Ovary (tissue), 9 donors: ENCODE measurements around the gene PLCB4. TPM values are rescaled to one million over a fixed set of nuclear protein-coding genes. Genes with fewer than 3 reads are reported as not detected.

Experiments used
- DNase-seq, 5 donors: peaks; one replicate each; pipeline ENCODE4 v3.0.0-alpha.2; 2019 to 2020
- H3K27ac ChIP-seq, 2 donors: fragments of 200-600 bp; one replicate each; pipeline versions ENCODE4 v1.5.1 to v1.8.0; 2019 to 2022
- H3K27me3 ChIP-seq: fragments of 200-600 bp; one replicate; pipeline ENCODE4 v1.8.0; 2022
- H3K36me3 ChIP-seq: fragments of 200-600 bp; sonication (generic); one replicate; pipeline ENCODE4 v1.5.1; 2019
- H3K4me1 ChIP-seq: one replicate; pipeline ENCODE4 v1.8.1; 2013; ENCODE audit warnings: mild to moderate bottlenecking, moderate library complexity; ENCODE audit not compliant: insufficient read depth
- H3K4me3 ChIP-seq: fragments of 200-600 bp; sonication (generic); one replicate; pipeline ENCODE4 v1.5.1; 2017
- H3K9me3 ChIP-seq, 2 donors: fragments of 200-600 bp in 1 of 2; sonication (generic) in 1 of 2; one replicate each; pipeline versions ENCODE4 v1.5.1 to v1.8.1; 2013 to 2019; ENCODE audit warnings: mild to moderate bottlenecking in 1 of 2, moderate library complexity in 1 of 2
- EP300 ChIP-seq: sonication (generic); formaldehyde crosslinking; IDR thresholded peaks from one replicate; pipeline ENCODE4 v1.6.1; 2017; ENCODE audit warnings: antibody characterized with exemption
- POLR2A ChIP-seq: fragments of 450-650 bp; IDR thresholded peaks from one replicate; pipeline ENCODE4 v1.6.1; 2017; ENCODE audit warnings: antibody characterized with exemption, mild to moderate bottlenecking, moderate library complexity
- WGBS, 3 donors: extraction: QIAGEN DNeasy Blood & Tissue Kit in 1 of 3; methylation state at CpG; one replicate each; pipeline versions ENCODE4 v1.1.5 to v1.1.7; 2013 to 2017; 5-methylcytosine and 5-hydroxymethylcytosine counted together
- intact Hi-C, 4 donors: fragments of 100-400 bp; cut with DNase I; formaldehyde crosslinking; loops; one replicate each; pipeline versions ENCODE4 v1.11.0 to v1.15.1; 2022 to 2023
- polyA plus RNA-seq, 2 donors: library from polyadenylated mRNA; stranded (reverse); fragments of 200-250 nt in 1 of 2; fragments of 350-450 nt in 1 of 2; fragmentation: Illumina TruSeq in 1 of 2; extraction: RNeasy Lipid Tissue Mini Kit (QIAGEN cat#74804) in 1 of 2; gene quantifications; one replicate each; pipeline ENCODE4 v1.2.3, GENCODE V29; 2013 to 2014
- total RNA-seq, 7 donors: library from RNA; depleted of rRNA in 2 of 7; stranded (reverse); fragments of >200 nt in 2 of 7; fragmentation: NEBNext Ultra II Directional in 3 of 7; extraction: Animal tissue kit (Norgen Biotek cat#: 25700) in 3 of 7; gene quantifications; one replicate each; pipeline versions ENCODE4 v1.1.0 to v1.2.4, GENCODE V29; 2016 to 2023
- TF ChIP-seq, protein P1 (sequence below), 3 donors: fragments of 450-650 bp in 2 of 3; fragments of 200-600 bp in 1 of 3; IDR thresholded peaks; one replicate each; pipeline versions ENCODE4 v1.5.1 to v1.8.0; 2016 to 2022; ENCODE audit warnings: antibody characterized with exemption in 3 of 3, mild to moderate bottlenecking in 1 of 3
- donor health status: DM: no; HTN: no; CAD: no; lungs with moderate emphysema.
- donor health status: DM: no; HTN: no; CAD: no.
- donor health status: Bipolar disorder and iron deficiency.
- donor health status: DM: yes; HTN: yes; CAD: no.
- donor health status: DM: no; HTN: no; CAD: no.
- donor health status: DM: yes; HTN: yes; CAD: no.

The PLCB4 gene
- total and polyA plus RNA-seq, 9 donors = 2.8 to 11.8 (median 5.6) TPM

DNA sequence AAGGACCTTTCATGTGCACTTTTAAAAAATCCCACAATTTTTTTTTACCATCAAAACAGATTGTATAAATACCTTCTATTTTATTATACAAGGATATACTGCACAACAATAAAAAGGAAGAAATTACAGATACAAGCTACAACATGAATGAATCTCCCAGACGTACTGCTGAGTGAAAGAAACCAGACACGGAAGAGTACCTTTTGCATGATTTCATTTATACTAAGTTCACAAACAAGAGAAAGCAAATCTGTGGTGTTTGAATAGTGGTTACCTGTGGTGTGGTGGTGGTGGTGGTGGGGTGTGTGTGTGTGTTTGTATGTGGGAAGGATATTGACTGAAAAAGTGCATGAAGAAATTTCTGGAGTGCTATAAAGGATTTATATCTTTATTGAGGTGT is 6.8 kb upstream of the PLCB4 start:
- no peak for DNase-seq
- Histone ChIP-seq H3K4me3 (no peak overlapping the region), H3K9me3 (no peaks in the 10 kb centered on the region), H3K36me3 (no peaks in the 10 kb centered on the region), H3K27me3 (no peaks in the 10 kb centered on the region), H3K4me1 (no peaks in the 10 kb centered on the region), H3K27ac (no peak overlapping the region)
- TF ChIP-seq EP300 = no peak
- no peak for TF ChIP-seq POLR2A
- intact Hi-C loops = loop anchor here in 1 of 4 donors (10.0 kb wide), 1 partner anchor 207 kb away; no protein-coding TSS in a partner anchor
- WGBS, 3 donors = 84 to 94% (median 90%) methylated on average over 2 of the region's 2 CpGs

DNA sequence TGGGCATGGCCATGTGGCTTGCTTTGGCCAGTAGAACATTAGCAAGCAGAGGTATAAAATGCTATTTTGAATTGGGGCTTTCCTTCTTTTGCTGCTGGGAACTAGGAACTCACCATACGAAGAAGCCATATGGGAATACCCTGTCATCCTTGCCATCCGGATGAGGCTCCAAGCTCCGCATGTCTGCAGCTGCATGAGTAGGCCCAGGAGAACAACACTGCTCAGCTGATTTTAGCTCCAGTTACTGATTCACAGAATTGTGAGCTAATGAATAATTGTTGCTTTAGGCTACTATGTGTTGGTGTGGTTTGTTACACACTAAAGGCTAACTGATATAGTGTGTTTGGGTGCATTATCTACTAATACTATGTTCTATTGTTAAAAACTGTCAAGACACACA is 2.7 kb upstream of the PLCB4 start:
- TF ChIP-seq, protein P1, sequence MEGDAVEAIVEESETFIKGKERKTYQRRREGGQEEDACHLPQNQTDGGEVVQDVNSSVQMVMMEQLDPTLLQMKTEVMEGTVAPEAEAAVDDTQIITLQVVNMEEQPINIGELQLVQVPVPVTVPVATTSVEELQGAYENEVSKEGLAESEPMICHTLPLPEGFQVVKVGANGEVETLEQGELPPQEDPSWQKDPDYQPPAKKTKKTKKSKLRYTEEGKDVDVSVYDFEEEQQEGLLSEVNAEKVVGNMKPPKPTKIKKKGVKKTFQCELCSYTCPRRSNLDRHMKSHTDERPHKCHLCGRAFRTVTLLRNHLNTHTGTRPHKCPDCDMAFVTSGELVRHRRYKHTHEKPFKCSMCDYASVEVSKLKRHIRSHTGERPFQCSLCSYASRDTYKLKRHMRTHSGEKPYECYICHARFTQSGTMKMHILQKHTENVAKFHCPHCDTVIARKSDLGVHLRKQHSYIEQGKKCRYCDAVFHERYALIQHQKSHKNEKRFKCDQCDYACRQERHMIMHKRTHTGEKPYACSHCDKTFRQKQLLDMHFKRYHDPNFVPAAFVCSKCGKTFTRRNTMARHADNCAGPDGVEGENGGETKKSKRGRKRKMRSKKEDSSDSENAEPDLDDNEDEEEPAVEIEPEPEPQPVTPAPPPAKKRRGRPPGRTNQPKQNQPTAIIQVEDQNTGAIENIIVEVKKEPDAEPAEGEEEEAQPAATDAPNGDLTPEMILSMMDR (IDR thresholded peaks at IDR 0.05) = no peak
- TF ChIP-seq EP300 (no peak), POLR2A (no peak)
- Histone ChIP-seq H3K9me3 (no peaks in the 10 kb centered on the region), H3K4me1 (peaks cover 2% of the 10 kb centered on the region), H3K27ac (no peak overlapping the region), H3K27me3 (no peaks in the 10 kb centered on the region), H3K4me3 (no peak overlapping the region), H3K36me3 (no peaks in the 10 kb centered on the region)
- intact Hi-C loops = loop anchor here in 1 of 4 donors (10.0 kb wide), 1 partner anchor 211 kb away; no protein-coding TSS in a partner anchor
- WGBS, 3 donors = 90 to 93% (median 92%) methylated on average over 3 of the region's 3 CpGs
- no peak for DNase-seq

DNA sequence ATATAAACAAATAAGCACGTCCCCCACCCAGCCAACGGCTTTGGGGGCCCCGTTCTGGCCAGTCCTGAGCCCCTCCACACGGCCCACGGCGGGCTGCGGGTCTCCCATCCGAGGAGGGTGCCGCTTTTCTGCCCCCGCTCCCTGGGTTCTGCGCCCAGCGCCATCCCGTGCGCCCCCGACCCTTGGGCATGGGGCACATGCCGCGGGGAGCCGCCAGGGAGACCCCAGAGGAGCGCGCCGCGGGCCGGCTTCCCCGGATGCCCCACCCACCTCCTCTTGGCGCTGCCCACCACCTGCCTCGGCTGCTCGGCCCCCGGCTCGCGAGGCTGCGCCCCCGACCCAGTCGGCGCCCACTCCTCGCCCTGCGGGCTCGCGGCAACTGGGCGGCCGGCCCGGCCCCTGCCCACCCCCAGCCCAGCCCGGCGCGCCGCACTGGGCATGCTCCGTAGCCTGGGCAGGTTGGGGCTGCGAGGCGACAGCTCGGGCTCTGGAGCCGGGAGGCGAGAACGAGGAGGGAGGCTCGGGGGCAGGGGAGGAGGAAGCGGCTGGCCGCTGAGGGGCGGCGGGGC is 570 bp upstream of the PLCB4 start:
- peak overlapping the region; percentile 33 to 46 for H3K27ac ChIP-seq
- peak in 4 of 5 donors; percentile 7 to 45 (median 25) for DNase-seq
- H3K36me3 ChIP-seq = no peaks in the 10 kb centered on the region
- no peak for TF ChIP-seq POLR2A
- TF ChIP-seq, protein P1 (IDR thresholded peaks at IDR 0.05) = no peak
- TF ChIP-seq EP300 = no peak
- H3K4me1 ChIP-seq = peaks cover 2% of the 10 kb centered on the region
- no peaks in the 10 kb centered on the region for H3K27me3 ChIP-seq
- H3K9me3 ChIP-seq = no peaks in the 10 kb centered on the region
- 0 to 1% (median 0%) methylated on average over 25 to 57 of the region's 57 CpGs for WGBS, 3 donors
- peak overlapping the region; percentile 49 for H3K4me3 ChIP-seq
- intact Hi-C loops = loop anchor here in 1 of 4 donors (10.0 kb wide), 1 partner anchor 214 kb away; no protein-coding TSS in a partner anchor

DNA sequence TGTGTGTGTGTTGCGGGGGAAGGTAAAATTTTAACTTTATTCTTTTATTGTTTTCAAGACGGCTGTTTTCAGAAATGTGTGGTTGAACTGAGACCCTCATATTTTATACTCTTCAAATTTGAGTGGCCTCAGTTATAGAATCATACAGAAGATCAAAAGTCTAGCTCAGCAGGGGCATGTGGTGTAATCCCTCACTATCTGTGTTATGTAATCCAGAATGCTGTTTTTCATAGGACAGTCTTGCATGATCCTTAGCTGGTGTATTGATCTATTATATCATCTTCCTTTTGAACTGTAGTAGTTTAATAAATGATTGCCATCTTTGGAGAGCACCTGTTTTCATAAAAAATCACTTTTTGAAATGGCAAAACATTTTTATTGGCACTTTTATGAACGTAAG is 1.4 kb downstream of the PLCB4 start:
- TF ChIP-seq EP300 = no peak
- TF ChIP-seq, protein P1 (IDR thresholded peaks at IDR 0.05) = no peak
- TF ChIP-seq POLR2A = no peak
- intact Hi-C loops = no loop called here
- no peak overlapping the region for H3K27ac ChIP-seq
- no peaks in the 10 kb centered on the region for H3K27me3 ChIP-seq
- H3K4me1 ChIP-seq = peaks cover 2% of the 10 kb centered on the region
- no peak overlapping the region for H3K4me3 ChIP-seq
- no peaks in the 10 kb centered on the region for H3K9me3 ChIP-seq
- DNase-seq = no peak
- 89 to 91% (median 89%) methylated on average over 3 of the region's 3 CpGs for WGBS, 3 donors
- H3K36me3 ChIP-seq = no peaks in the 10 kb centered on the region

DNA sequence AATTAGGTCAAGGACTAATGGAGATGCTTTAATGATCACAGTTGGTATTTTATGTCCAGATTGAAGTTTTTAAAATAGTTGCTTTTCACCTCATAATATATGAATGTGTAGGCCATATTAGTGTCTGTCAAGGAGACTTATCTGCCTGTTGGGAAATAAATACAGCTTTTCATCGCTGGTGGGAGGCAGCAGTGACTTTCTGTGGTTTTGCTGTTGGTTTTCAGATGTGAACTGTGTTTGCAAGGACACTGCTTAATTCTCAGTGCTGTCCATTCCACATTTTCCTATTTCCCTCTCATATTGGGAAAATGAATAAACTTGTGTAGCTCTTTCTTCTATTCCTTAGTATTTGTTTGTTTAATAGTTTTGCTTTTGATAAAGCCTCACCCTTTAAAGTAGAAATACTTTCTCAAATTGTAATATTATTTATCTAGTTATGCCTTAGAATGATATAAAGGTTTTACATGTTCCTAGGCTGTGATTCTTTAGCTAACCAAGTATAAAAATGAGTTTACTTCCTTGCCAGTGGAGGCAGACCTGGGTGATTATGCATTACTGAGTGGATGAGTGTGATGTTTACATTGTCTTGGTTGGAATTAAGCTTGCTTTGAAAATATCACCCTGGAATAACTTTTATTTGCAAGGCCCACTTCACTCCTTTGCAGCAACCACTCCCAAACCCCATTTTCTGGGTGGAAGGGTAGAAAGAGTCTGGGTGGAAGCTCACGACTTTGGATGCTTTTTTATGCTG is 3.3 kb downstream of the PLCB4 start:
- Histone ChIP-seq H3K4me3 (no peak overlapping the region), H3K27ac (no peak overlapping the region)
- intact Hi-C loops = no loop called here

More for the DNA sequence above, 3.3 kb downstream of the PLCB4 start:
- Histone ChIP-seq H3K36me3 (no peaks in the 10 kb centered on the region), H3K9me3 (no peaks in the 10 kb centered on the region), H3K4me1 (peaks cover 2% of the 10 kb centered on the region), H3K27me3 (no peaks in the 10 kb centered on the region)
- TF ChIP-seq, protein P1 (IDR thresholded peaks at IDR 0.05) = no peak
- TF ChIP-seq EP300 (no peak), POLR2A (no peak)
- 71 to 74% (median 73%) methylated on average over 2 of the region's 2 CpGs for WGBS, 3 donors
- DNase-seq = no peak
